ENCODE measurements around the gene IL23R. TPM values are rescaled to one million over a fixed set of nuclear protein-coding genes. Genes with fewer than 3 reads are reported as not detected.

IL23R gene
- polyA plus RNA-seq, 1 of the 3 experiments (the other 2 are of a cell fraction): not detected

GRCh38 chr1:67285780-67286488 is 119.7 kb downstream of the IL23R start:
- no peaks in the 10 kb centered on the region for H3K4me1 ChIP-seq (ENCODE audit: control insufficient read depth in 1 of 2, insufficient read depth in 2 of 2, low read depth in 1 of 2, low read length in 1 of 2)
- H4K20me1 ChIP-seq (ENCODE audit: insufficient read depth): no peaks in the 10 kb centered on the region
- 43% methylated on average over 8 of the region's 8 CpGs for WGBS (ENCODE audit: low lambda C conversion rate)
- no peaks in the 10 kb centered on the region; the same call in 1 of the 2 replicates for H3K27me3 ChIP-seq (ENCODE audit: insufficient read depth)
- DNase-seq: no peak
- H3K9me2 ChIP-seq: no peaks in the 10 kb centered on the region
- H3K79me2 ChIP-seq (ENCODE audit: insufficient read depth): no peaks in the 10 kb centered on the region
- H3K4me2 ChIP-seq: no peak overlapping the region
- H3K9me3 ChIP-seq: no peaks in the 10 kb centered on the region
- POLR2A ChIA-PET: no interaction called here
- H2AFZ ChIP-seq (ENCODE audit: low read depth): no peak overlapping the region
- H3K36me3 ChIP-seq (replicated peaks in 1 of 2; ENCODE audit: control insufficient read depth in 1 of 2, insufficient read depth in 2 of 2, low read length in 1 of 2): no peaks in the 10 kb centered on the region
- CTCF ChIA-PET: interaction anchor here (0.7 kb wide), 1 partner anchor 215 kb away, joined by 4 read pairs; no protein-coding TSS in a partner anchor
- H3K9ac ChIP-seq: no peak overlapping the region
- H3K4me3 ChIP-seq (ENCODE audit: low read depth in 2 of 2, low read length in 1 of 2): no peak overlapping the region
- no peaks in the 10 kb centered on the region for H3F3A ChIP-seq (replicated peaks; ENCODE audit: insufficient read depth)
- H3K27ac ChIP-seq (ENCODE audit: low read depth in 2 of 2, low read length in 1 of 2): no peak overlapping the region
- TF ChIP-seq POLR2AphosphoS5 (IDR thresholded peaks at IDR 0.05; ENCODE audit: low read depth, low read length) (no peak), IRF3 (IDR thresholded peaks at IDR 0.05; ENCODE audit: low read depth, low read length) (no peak)

GRCh38 chr1:67290236-67290635 is 124.0 kb downstream of the IL23R start:
- Histone ChIP-seq H3K4me2 (no peak overlapping the region), H3K36me3 (replicated peaks in 1 of 2; ENCODE audit: control insufficient read depth in 1 of 2, insufficient read depth in 2 of 2, low read length in 1 of 2) (no peaks in the 10 kb centered on the region), H3K27me3 (ENCODE audit: insufficient read depth) (no peaks in the 10 kb centered on the region; the same call in 1 of the 2 replicates), H3K4me1 (ENCODE audit: control insufficient read depth in 1 of 2, insufficient read depth in 2 of 2, low read depth in 1 of 2, low read length in 1 of 2) (no peaks in the 10 kb centered on the region), H3K79me2 (ENCODE audit: insufficient read depth) (no peaks in the 10 kb centered on the region), H3F3A (replicated peaks; ENCODE audit: insufficient read depth) (no peaks in the 10 kb centered on the region), H3K4me3 (ENCODE audit: low read depth in 2 of 2, low read length in 1 of 2) (no peak overlapping the region), H3K27ac (ENCODE audit: low read depth in 2 of 2, low read length in 1 of 2) (no peak overlapping the region), H3K9me3 (no peaks in the 10 kb centered on the region), H3K9ac (no peak overlapping the region), H3K9me2 (no peaks in the 10 kb centered on the region), H4K20me1 (ENCODE audit: insufficient read depth) (no peaks in the 10 kb centered on the region), H2AFZ (ENCODE audit: low read depth) (no peak overlapping the region)
- ChIA-PET CTCF (no interaction called here), POLR2A (no interaction called here)
- WGBS (ENCODE audit: low lambda C conversion rate): 23% methylated on average over 4 of the region's 4 CpGs
- DNase-seq: no peak
- TF ChIP-seq EP300 (IDR thresholded peaks at IDR 0.05; ENCODE audit: borderline replicate concordance in 1 of 2, low read depth in 1 of 2, low read length in 1 of 2) (no peak), RCOR1 (IDR thresholded peaks at IDR 0.05; ENCODE audit: low read length) (no peak), ZBTB33 (IDR thresholded peaks at IDR 0.05; ENCODE audit: borderline replicate concordance, low read depth) (no peak), PBX3 (IDR thresholded peaks at IDR 0.05) (no peak), USF2 (IDR thresholded peaks at IDR 0.05; ENCODE audit: borderline replicate concordance, low read depth, low read length) (no peak), MXI1 (IDR thresholded peaks at IDR 0.05; ENCODE audit: low read depth, low read length) (no peak), TAF1 (IDR thresholded peaks at IDR 0.05; ENCODE audit: borderline replicate concordance, low read depth, low read length) (no peak), SIN3A (IDR thresholded peaks at IDR 0.05; ENCODE audit: borderline replicate concordance, low read depth, low read length) (no peak), NFIC (IDR thresholded peaks at IDR 0.05; ENCODE audit: borderline replicate concordance) (no peak), TCF12 (IDR thresholded peaks at IDR 0.05) (no peak), USF1 (IDR thresholded peaks at IDR 0.05; ENCODE audit: borderline replicate concordance, low read depth) (no peak), IRF3 (IDR thresholded peaks at IDR 0.05; ENCODE audit: low read depth, low read length) (no peak), GABPA (IDR thresholded peaks at IDR 0.05; ENCODE audit: low read depth) (no peak), CTCF (IDR thresholded peaks at IDR 0.05) (no peak), SMC3 (IDR thresholded peaks at IDR 0.05; ENCODE audit: low read depth, low read length) (no peak), FOXM1 (IDR thresholded peaks at IDR 0.05; ENCODE audit: low read depth) (no peak)

All from SK-N-SH (cell line).